T47D (cell line): ENCODE measurements around the gene SLC2A5.
A peak's percentile ranks its signal among the peaks of the same experiment; 100 is the strongest.

Experiments
- DNase-seq, 2 experiments: peaks; one replicate each; pipeline versions ENCODE4 v3.0.0 to v3.0.0-alpha.2; 2011 to 2012; ENCODE audit warnings: low read depth in 1 of 2, low spot score in 1 of 2
- JUND ChIP-seq: IDR thresholded peaks from 2 replicates; pipeline ENCODE4 v1.6.1; 2012; ENCODE audit warnings: low read depth
- in situ Hi-C: cut with HindIII; loops from 2 replicates; pipeline ENCODE4 v1.10.0; 2016; ENCODE audit warnings: low sequenced_read_pairs, low pct_unique_long_range_greater_than_20kb

SLC2A5 gene

DNA sequence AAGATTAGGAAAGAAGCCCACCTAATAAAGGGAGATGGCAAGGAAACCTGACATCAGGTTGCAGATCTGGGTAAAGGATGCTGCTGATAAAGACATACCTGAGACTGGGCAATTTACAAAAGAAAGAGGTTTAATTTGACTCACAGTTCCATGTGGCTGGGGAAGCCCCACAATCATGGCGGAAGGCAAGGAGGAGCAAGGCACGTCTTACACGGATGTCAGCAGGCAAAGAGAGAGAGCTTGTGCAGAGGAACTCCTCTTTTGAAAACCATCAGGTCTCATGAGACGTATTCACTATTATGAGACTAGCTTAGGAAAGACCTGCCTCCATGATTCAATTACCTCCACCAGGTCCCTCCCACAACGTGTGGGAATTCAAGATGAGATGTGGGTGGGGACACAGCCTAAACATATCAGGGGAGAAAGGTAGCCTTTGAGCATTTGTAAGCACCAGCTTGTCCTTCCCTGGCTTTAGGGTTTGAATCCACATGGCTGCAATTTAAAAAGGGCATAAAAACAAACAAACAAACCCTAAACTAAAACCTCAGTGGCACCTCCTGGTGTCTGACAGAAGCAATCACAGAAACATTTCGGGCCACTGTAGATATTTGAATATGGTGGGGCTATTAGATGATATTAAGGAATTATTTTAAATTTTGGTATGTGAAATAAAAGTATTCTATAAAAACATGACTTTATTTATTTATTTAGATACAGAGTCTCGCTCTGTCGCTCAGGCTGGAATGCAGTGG, 76.3 kb downstream of the SLC2A5 start:
- no peak for TF ChIP-seq JUND
- in situ Hi-C loops, result no loop called here
- no peak for DNase-seq

DNA sequence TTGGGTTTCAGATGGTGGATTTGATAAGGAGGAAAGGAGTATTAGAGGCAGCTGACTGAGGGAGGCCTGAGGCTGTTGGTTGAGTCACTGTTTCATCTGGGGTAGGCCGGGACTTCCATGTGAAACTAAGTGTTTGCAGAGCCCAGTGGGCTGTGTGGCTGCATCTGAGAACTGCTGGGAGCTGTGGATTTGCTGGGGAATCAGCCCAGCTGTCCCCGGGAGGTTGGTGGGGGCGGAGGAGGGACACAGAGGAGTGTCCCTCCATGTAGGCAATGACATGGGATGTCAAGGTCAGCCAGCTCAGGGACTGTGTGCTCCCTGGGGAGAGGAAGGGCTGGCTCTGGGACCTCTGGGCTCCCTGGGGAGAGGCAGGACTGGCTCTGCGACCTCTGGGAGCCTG, 79.6 kb downstream of the SLC2A5 start:
- no peak for TF ChIP-seq JUND
- peak in 1 of 2 experiments; percentile 27 for DNase-seq
- in situ Hi-C loops, result no loop called here

DNA sequence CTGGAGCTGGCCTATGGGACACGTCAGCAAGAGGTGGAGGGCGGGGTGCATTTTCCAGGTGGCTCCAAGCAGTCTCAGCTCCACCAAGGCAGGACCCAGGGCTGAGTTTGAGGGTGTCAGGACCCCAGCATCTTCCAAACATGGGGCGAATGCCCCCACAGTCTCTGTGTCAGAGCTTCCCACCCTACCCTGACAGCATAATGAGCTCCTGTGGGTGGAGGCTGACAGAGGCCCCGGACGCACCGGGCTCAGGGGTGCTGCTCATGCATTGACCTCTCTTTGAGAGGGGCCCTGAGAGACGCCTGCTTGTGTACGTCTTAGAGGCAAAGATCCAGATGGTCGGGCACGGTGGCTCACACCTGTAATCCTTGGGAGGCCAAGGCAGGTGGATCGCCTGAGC, 80.4 kb downstream of the SLC2A5 start:
- in situ Hi-C loops, result no loop called here
- no peak for TF ChIP-seq JUND
- no peak for DNase-seq

DNA sequence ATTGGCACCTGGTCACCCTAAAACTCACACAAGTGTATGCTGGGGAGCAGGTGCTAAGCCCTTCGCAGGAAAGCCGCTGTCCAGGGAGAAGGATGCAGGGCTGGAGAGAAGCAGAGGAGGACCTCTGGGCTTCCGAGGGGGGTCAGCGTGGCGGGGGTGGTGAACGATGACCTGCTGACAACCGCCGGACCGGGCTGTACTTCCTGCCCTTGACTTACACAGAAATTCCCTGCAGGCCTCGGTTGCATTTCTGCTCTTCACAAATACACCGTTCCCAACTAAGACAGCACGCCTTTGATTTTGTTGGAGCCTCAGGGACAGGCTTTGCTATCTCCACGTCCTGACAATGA, 80.8 kb downstream of the SLC2A5 start:
- in situ Hi-C loops, result no loop called here
- DNase-seq, result no peak

DNA sequence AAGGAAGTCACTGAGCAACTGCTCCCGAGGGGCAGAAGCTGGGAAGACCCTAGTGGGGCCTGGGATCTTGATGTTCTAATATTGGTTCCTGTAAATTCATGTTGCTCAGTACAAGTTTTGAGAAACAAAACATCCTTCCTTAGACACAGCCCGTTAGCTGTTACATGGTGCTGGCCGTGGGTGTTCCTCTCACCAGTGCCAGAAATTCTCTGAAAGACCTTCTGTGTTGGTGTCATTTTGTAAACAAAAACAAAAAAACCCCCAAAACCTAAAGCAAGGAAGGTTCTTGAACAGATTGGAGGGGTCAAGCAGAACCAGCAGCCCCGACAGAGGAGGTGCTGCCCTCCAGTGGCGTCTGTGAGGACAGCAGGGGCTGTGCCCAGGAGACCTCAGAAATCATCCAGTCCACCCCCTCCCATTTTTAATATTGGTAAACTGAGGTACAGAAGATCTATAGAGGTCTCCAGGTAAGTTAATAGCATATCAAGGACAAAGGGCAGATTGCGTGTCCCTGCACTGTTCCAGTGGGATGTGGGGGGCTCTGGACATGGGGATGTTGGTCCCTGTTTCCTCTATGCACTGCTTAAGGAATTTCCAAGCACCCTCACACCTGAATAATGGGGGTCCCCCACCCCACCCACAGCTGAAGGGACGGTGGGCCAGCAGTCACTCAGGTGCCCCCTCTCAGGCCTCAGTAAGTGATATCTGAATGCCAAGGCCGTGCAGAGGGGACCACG, 81.4 kb downstream of the SLC2A5 start:
- peak; percentile 28 to 31 for DNase-seq
- TF ChIP-seq JUND, result no peak
- in situ Hi-C loops, result no loop called here

More for the DNA sequence above, 80.8 kb downstream of the SLC2A5 start:
- TF ChIP-seq JUND, result no peak

DNA sequence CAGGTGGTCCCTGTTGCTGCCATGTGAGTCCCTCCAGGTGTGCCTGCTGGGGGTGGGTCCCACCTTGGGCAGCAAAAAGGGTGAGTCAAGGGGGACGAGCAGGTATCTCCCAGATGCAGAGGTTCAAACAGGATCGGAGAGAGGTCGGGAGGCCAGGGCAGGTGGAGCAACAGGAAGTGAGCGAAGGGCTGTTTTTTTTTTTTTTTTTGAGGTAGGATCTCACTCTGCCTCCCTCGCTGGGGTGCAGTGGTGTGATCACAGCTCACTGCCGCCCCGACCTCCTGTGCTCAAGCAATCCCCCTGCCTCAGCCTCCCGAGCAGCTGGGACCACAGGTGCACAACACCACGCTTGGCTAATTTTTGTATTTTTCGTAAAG, 82.6 kb downstream of the SLC2A5 start:
- no peak for DNase-seq
- in situ Hi-C loops, result no loop called here
- no peak for TF ChIP-seq JUND

DNA sequence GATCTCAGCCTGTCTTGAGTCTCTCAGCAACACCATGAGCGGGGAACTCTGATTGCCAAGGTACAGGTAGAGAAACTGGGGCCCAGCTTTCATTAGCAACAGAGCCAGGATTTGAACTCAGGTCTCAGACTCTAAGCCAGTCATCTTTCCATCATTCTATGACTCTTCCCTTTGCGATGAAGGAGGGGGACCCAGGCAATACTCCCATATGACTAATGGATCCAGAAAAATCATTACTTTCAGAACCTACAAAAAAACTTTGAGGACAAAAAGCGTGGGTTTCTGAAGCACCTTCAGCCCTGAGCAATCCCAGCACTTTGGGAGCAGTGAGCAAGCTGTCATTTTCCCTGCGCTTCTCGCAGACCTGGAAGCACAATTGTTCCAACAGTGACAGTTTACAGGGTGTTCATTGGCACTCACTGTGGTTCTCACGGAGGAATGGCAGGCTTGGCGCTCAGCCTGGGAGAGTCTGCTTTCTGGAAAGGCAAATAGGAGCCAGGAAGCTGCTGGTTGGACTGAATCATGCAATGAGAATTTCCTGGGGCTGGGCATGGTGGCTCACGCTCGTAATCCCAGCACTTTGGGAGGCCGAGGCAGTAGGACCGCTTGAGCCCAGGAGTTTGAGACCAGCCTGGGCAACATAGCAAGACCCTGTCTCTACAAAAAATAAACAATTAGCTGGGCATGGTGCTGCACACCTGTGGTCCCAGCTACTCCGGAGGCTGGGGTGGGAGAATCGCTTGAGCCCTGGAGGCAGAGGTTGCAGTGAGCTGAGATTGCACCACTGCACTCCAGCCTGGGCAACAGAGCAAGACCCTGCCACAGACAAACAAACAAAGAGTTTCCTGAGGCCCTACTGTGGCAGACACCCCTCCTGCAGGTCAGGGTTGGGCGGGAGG, 83.3 kb downstream of the SLC2A5 start:
- DNase-seq, result peak in 1 of 2 experiments; percentile 86
- no peak for TF ChIP-seq JUND
- in situ Hi-C loops, result no loop called here
